Activated CD4-positive, alpha-beta T cell treated with anti-CD3 and anti-CD28 coated beads, Interleukin-2, amount 10 ng/mL, durations not matched to agents 24 days and 14 days (primary cell): ENCODE measurements around the gene APPL2. TPM values are rescaled to one million over a fixed set of nuclear protein-coding genes. Genes with fewer than 3 reads are reported as not detected.

ENCODE experiments used
- DNase-seq: peaks from one replicate; pipeline ENCODE4 v3.0.0; 2022
- H3K27ac Mint-ChIP-seq: one replicate; pipeline ENCODE4 v1.8.0; 2022; ENCODE audit warnings: mild to moderate bottlenecking, mixed read lengths
- H3K27me3 Mint-ChIP-seq: one replicate; pipeline ENCODE4 v1.8.0; 2022; ENCODE audit warnings: mixed read lengths
- H3K36me3 Mint-ChIP-seq: one replicate; pipeline ENCODE4 v1.8.0; 2022; ENCODE audit warnings: low read depth, mild to moderate bottlenecking, mixed read lengths
- H3K4me1 Mint-ChIP-seq: one replicate; pipeline ENCODE4 v1.8.0; 2021; ENCODE audit warnings: mixed read lengths
- H3K4me3 Mint-ChIP-seq: one replicate; pipeline ENCODE4 v1.8.0; 2022; ENCODE audit warnings: mild to moderate bottlenecking, moderate library complexity, mixed read lengths
- H3K9me3 Mint-ChIP-seq: one replicate; pipeline ENCODE4 v1.8.0; 2021; ENCODE audit warnings: mixed read lengths
- intact Hi-C: fragments of 100-400 bp; cut with micrococcal nuclease; formaldehyde crosslinking; loops from one replicate; pipeline ENCODE4 v1.15.1; 2023
- total RNA-seq: library from RNA; stranded (reverse); gene quantifications from 2 replicates; pipeline ENCODE4 v1.2.3, GENCODE V29; 2022

The APPL2 gene
- 18.2 and 20.5 TPM in 2 replicates for total RNA-seq

- peak within 1 kb of the TSS; percentile 85 for H3K27ac Mint-ChIP-seq
- peaks cover 10% of the 10 kb centered on the region for H3K36me3 Mint-ChIP-seq
- intact Hi-C loops, result loop anchor here (1.0 to 5.0 kb wide), 5 partner anchors 8 to 1269 kb away; partner anchors contain the start of genes C12orf75, TDG and WASHC4
- H3K4me3 Mint-ChIP-seq, result peak within 1 kb of the TSS; percentile 87
- peaks cover 2% of the 10 kb centered on the region for H3K27me3 Mint-ChIP-seq
- H3K4me1 Mint-ChIP-seq, result peaks cover 32% of the 10 kb centered on the region
- peaks cover 3% of the 10 kb centered on the region for H3K9me3 Mint-ChIP-seq
- DNase-seq, result peak; percentile 94
Measured at GRCh38 chr12:105235732-105236476, at the start of gene APPL2. TSS of gene APPL2 (minus strand) at chr12:105236174. CDS start at chr12:105236012, 162 bp downstream.

- no peak overlapping the region for H3K4me3 Mint-ChIP-seq
- DNase-seq, result no peak
- H3K4me1 Mint-ChIP-seq, result no peaks in the 10 kb centered on the region
- H3K27me3 Mint-ChIP-seq, result peaks cover 19% of the 10 kb centered on the region
- no peaks in the 10 kb centered on the region for H3K36me3 Mint-ChIP-seq
- intact Hi-C loops, result no loop called here
- H3K27ac Mint-ChIP-seq, result no peak overlapping the region
- H3K9me3 Mint-ChIP-seq, result peaks cover 3% of the 10 kb centered on the region
Measured at GRCh38 chr12:105285378-105285777, 49.4 kb upstream of the APPL2 start.

- Mint-ChIP-seq H3K36me3 (no peaks in the 10 kb centered on the region), H3K27me3 (peaks cover 19% of the 10 kb centered on the region), H3K27ac (no peak overlapping the region), H3K4me3 (no peak overlapping the region), H3K4me1 (no peaks in the 10 kb centered on the region), H3K9me3 (peaks cover 3% of the 10 kb centered on the region)
- DNase-seq, result no peak
- intact Hi-C loops, result no loop called here
Measured at GRCh38 chr12:105281694-105282049, 45.7 kb upstream of the APPL2 start.

- no peak for DNase-seq
- H3K4me3 Mint-ChIP-seq, result no peak overlapping the region
- H3K27me3 Mint-ChIP-seq, result peaks cover 18% of the 10 kb centered on the region
- no peaks in the 10 kb centered on the region for H3K36me3 Mint-ChIP-seq
- intact Hi-C loops, result no loop called here
- peaks cover 3% of the 10 kb centered on the region for H3K9me3 Mint-ChIP-seq
- H3K27ac Mint-ChIP-seq, result no peak overlapping the region
- peaks cover 4% of the 10 kb centered on the region for H3K4me1 Mint-ChIP-seq
Measured at GRCh38 chr12:105280966-105281693, 45.2 kb upstream of the APPL2 start.

GRCh38 chr12:105279460-105280056, 43.6 kb upstream of the APPL2 start:
- peaks cover 12% of the 10 kb centered on the region for H3K27me3 Mint-ChIP-seq
- no peaks in the 10 kb centered on the region for H3K36me3 Mint-ChIP-seq
- no peak overlapping the region for H3K4me3 Mint-ChIP-seq
- H3K27ac Mint-ChIP-seq, result no peak overlapping the region
- H3K9me3 Mint-ChIP-seq, result no peaks in the 10 kb centered on the region
- DNase-seq, result peak; percentile 84
- H3K4me1 Mint-ChIP-seq, result peaks cover 4% of the 10 kb centered on the region
- intact Hi-C loops, result loop anchor here (1.0 to 5.0 kb wide), 2 partner anchors 53 to 104 kb away; partner anchors contain the start of gene C12orf75

GRCh38 chr12:105278043-105278697, 42.2 kb upstream of the APPL2 start:
- Mint-ChIP-seq H3K27me3 (no peaks in the 10 kb centered on the region), H3K36me3 (no peaks in the 10 kb centered on the region), H3K4me3 (no peak overlapping the region), H3K9me3 (no peaks in the 10 kb centered on the region), H3K27ac (no peak overlapping the region), H3K4me1 (peaks cover 4% of the 10 kb centered on the region)
- intact Hi-C loops, result loop anchor here (5.0 kb wide), 1 partner anchor 54 kb away; the partner anchor contains the start of gene C12orf75
- DNase-seq, result no peak

- Mint-ChIP-seq H3K27ac (no peak overlapping the region), H3K9me3 (no peaks in the 10 kb centered on the region), H3K27me3 (peaks cover 3% of the 10 kb centered on the region), H3K36me3 (no peaks in the 10 kb centered on the region), H3K4me1 (peaks cover 4% of the 10 kb centered on the region), H3K4me3 (no peak overlapping the region)
- intact Hi-C loops, result loop anchor here (5.0 kb wide), 1 partner anchor 56 kb away; the partner anchor contains the start of gene C12orf75
- no peak for DNase-seq
Measured at GRCh38 chr12:105275997-105276733, 40.2 kb upstream of the APPL2 start.

- H3K9me3 Mint-ChIP-seq, result no peaks in the 10 kb centered on the region
- H3K36me3 Mint-ChIP-seq, result no peaks in the 10 kb centered on the region
- H3K4me1 Mint-ChIP-seq, result peaks cover 4% of the 10 kb centered on the region
- intact Hi-C loops, result no loop called here
- no peak for DNase-seq
- no peak overlapping the region for H3K4me3 Mint-ChIP-seq
- no peak overlapping the region for H3K27ac Mint-ChIP-seq
- H3K27me3 Mint-ChIP-seq, result peaks cover 8% of the 10 kb centered on the region
Measured at GRCh38 chr12:105274571-105274970, 38.6 kb upstream of the APPL2 start.

GRCh38 chr12:105273601-105274000, 37.6 kb upstream of the APPL2 start:
- peaks cover 15% of the 10 kb centered on the region for H3K27me3 Mint-ChIP-seq
- DNase-seq, result no peak
- H3K9me3 Mint-ChIP-seq, result no peaks in the 10 kb centered on the region
- intact Hi-C loops, result no loop called here
- no peak overlapping the region for H3K27ac Mint-ChIP-seq
- no peaks in the 10 kb centered on the region for H3K36me3 Mint-ChIP-seq
- H3K4me3 Mint-ChIP-seq, result no peak overlapping the region
- H3K4me1 Mint-ChIP-seq, result peaks cover 4% of the 10 kb centered on the region

GRCh38 chr12:105272814-105273416, 36.9 kb upstream of the APPL2 start:
- H3K4me1 Mint-ChIP-seq, result peaks cover 4% of the 10 kb centered on the region
- DNase-seq, result peak; percentile 21
- no peaks in the 10 kb centered on the region for H3K9me3 Mint-ChIP-seq
- H3K27me3 Mint-ChIP-seq, result peaks cover 15% of the 10 kb centered on the region
- H3K4me3 Mint-ChIP-seq, result no peak overlapping the region
- intact Hi-C loops, result no loop called here
- no peak overlapping the region for H3K27ac Mint-ChIP-seq
- H3K36me3 Mint-ChIP-seq, result no peaks in the 10 kb centered on the region

- intact Hi-C loops, result no loop called here
- DNase-seq, result peak; percentile 43
- Mint-ChIP-seq H3K4me1 (peaks cover 4% of the 10 kb centered on the region), H3K36me3 (no peaks in the 10 kb centered on the region), H3K9me3 (no peaks in the 10 kb centered on the region), H3K4me3 (no peak overlapping the region), H3K27me3 (peaks cover 15% of the 10 kb centered on the region), H3K27ac (no peak overlapping the region)
Measured at GRCh38 chr12:105272152-105272551, 36.2 kb upstream of the APPL2 start.

- intact Hi-C loops, result no loop called here
Measured at GRCh38 chr12:105271364-105271763, 35.4 kb upstream of the APPL2 start.

More at GRCh38 chr12:105271364-105271763, 35.4 kb upstream of the APPL2 start:
- Mint-ChIP-seq H3K27ac (no peak overlapping the region), H3K9me3 (no peaks in the 10 kb centered on the region), H3K4me3 (no peak overlapping the region), H3K36me3 (no peaks in the 10 kb centered on the region), H3K4me1 (peaks cover 2% of the 10 kb centered on the region), H3K27me3 (peaks cover 15% of the 10 kb centered on the region)
- DNase-seq, result no peak
